ENCODE results near the gene ANAPC2.
A peak's percentile ranks its signal among the peaks of the same experiment; 100 is the strongest.

The ANAPC2 gene

DNA sequence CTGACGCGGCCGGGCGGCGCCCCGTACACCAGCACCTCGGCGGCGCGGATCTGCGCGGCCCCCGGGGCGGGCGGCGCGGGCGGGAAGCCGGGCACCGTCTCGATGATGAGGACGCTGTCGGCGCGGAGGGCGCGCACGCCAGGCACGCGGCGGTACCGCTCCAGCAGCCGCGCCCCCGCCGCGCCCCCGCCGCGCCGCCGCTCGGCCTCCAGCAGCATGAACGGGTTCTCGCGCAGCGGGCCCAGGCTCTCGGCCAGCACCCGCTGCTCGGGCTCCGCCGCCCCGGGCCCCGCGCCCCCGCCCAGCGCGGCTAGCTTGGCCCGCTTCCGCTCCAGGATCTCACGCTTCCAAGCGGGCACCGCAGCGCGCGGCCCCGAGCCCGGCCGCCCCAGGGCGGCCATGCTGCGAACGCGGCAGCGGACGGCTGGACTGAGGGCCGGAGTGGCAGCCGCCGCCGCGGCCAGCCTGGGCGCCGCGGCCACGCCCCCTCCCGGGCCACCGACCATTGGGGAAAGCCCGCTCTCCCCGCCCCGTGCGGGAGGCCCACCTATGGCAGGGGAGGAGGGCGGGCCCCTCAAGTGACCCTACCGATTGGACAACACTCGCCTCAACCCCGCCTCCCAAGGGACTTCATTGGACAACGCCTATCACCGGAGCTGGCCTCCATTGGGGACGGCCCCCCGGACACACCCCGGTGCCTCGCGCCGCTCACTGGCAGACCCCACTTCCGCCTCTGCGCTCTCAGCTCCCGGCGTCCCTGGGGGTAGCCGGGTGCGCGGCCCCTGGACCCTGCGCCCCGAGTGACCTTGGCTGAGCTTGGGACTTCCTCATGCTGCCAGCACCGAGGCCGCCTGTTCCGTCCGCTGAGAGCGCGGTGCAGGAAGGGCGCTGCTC, 12.2 kb upstream of the ANAPC2 start, which contains the start of gene TPRN:
Gene TPRN (minus strand): TSS at position 431 of the 894 bp plus-strand sequence. CDS start 30 bp downstream, at position 401.
- Histone ChIP-seq H2AK5ac (ENCODE audit: low read length) (no peak within 1 kb of the TSS), H3K4me2 (ENCODE audit: low read length) (peak within 1 kb of the TSS; percentile 81), H3K79me1 (ENCODE audit: low read length) (peaks cover 24% of the 10 kb centered on the region), H3K23ac (ENCODE audit: low read length) (peak within 1 kb of the TSS; percentile 45), H3K4me3 (ENCODE audit: low read length) (peak within 1 kb of the TSS; percentile 58), H3K27me3 (ENCODE audit: insufficient read depth, low read length, poor library complexity) (no peaks in the 10 kb centered on the region), H4K8ac (ENCODE audit: low read depth, low read length) (peak within 1 kb of the TSS; percentile 87), H2BK120ac (ENCODE audit: low read depth, low read length) (no peak within 1 kb of the TSS), H3K9ac (ENCODE audit: low read length) (peak within 1 kb of the TSS; percentile 94), H3K36me3 (ENCODE audit: control insufficient read depth, insufficient read depth, low read length) (no peaks in the 10 kb centered on the region), H4K5ac (ENCODE audit: low read length) (no peak within 1 kb of the TSS), H3K18ac (ENCODE audit: low read length) (peak within 1 kb of the TSS; percentile 64), H3K4ac (ENCODE audit: low read depth, low read length) (peak within 1 kb of the TSS; percentile 76), H3K27ac (ENCODE audit: low read depth, low read length) (peak within 1 kb of the TSS; percentile 68), H3K4me1 (ENCODE audit: control insufficient read depth, low read depth, low read length) (peaks cover 4% of the 10 kb centered on the region), H2BK5ac (ENCODE audit: low read length) (peak within 1 kb of the TSS; percentile 23), H2BK15ac (replicated peaks; ENCODE audit: low read depth) (no peak within 1 kb of the TSS), H3K79me2 (ENCODE audit: control insufficient read depth, insufficient read depth, low read length) (peaks cover 17% of the 10 kb centered on the region), H3K56ac (ENCODE audit: low read length) (peak within 1 kb of the TSS; percentile 98)
- no CpG with 5 or more reads among the region's 118 CpGs for WGBS (ENCODE audit: extremely low coverage, insufficient coverage, low lambda C conversion rate)
- peak; percentile 99 for DNase-seq

DNA sequence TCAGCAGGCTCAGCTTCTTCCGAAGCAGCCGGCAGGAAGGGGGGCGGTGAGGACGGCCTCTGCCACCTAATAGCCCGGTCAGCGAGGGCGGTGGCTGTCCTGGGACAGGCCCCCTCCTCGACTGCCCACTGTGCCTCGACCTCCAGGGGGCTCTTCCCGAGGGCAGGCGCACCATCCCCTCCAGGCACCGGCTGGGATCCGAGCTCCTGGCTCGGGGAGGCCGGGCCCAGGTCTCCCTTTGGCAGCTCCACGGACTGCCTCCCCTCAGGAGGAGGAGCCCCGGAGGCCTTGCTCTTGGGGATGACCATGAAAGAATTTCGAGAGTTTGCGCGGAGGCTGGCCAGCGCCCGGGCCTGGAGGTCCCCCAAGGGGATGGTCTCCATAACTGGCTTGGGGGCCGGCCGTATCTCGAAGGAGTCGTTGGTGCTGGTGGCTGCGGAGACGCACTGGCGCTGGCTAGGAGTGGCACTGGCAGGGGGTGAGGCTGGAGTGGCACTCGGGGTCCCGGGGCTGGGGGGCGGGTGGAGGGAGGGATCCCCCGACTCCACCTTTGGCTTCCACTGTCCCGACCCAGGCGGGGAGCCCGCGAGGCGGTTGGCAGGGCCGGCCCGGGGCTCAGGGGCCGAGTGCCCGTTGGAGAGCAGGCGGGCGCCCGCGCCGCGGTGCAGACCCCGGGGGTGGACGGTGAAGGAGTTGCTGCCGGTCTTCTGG, 11.2 kb upstream of the ANAPC2 start:
- peak overlapping the region; percentile 46 for H3K4me2 ChIP-seq (ENCODE audit: low read length)
- H3K4ac ChIP-seq (ENCODE audit: low read depth, low read length): peak overlapping the region; percentile 38
- no peak overlapping the region for H3K27ac ChIP-seq (ENCODE audit: low read depth, low read length)
- no peak overlapping the region for H2BK15ac ChIP-seq (replicated peaks; ENCODE audit: low read depth)
- peaks cover 19% of the 10 kb centered on the region for H3K79me1 ChIP-seq (ENCODE audit: low read length)
- H3K18ac ChIP-seq (ENCODE audit: low read length): peak overlapping the region; percentile 64
- H3K4me1 ChIP-seq (ENCODE audit: control insufficient read depth, low read depth, low read length): peaks cover 3% of the 10 kb centered on the region
- H2BK5ac ChIP-seq (ENCODE audit: low read length): no peak overlapping the region
- peak; percentile 28 for DNase-seq
- no peak overlapping the region for H4K5ac ChIP-seq (ENCODE audit: low read length)
- WGBS (ENCODE audit: extremely low coverage, insufficient coverage, low lambda C conversion rate): no CpG with 5 or more reads among the region's 51 CpGs
- peak overlapping the region; percentile 69 for H3K9ac ChIP-seq (ENCODE audit: low read length)
- peaks cover 11% of the 10 kb centered on the region for H3K79me2 ChIP-seq (ENCODE audit: control insufficient read depth, insufficient read depth, low read length)
- H3K27me3 ChIP-seq (ENCODE audit: insufficient read depth, low read length, poor library complexity): no peaks in the 10 kb centered on the region
- no peak overlapping the region for H2AK5ac ChIP-seq (ENCODE audit: low read length)
- H3K56ac ChIP-seq (ENCODE audit: low read length): peak overlapping the region; percentile 67
- H3K4me3 ChIP-seq (ENCODE audit: low read length): no peak overlapping the region
- no peak overlapping the region for H4K8ac ChIP-seq (ENCODE audit: low read depth, low read length)
- no peaks in the 10 kb centered on the region for H3K36me3 ChIP-seq (ENCODE audit: control insufficient read depth, insufficient read depth, low read length)
- no peak overlapping the region for H2BK120ac ChIP-seq (ENCODE audit: low read depth, low read length)
- H3K23ac ChIP-seq (ENCODE audit: low read length): peak overlapping the region; percentile 45

DNA sequence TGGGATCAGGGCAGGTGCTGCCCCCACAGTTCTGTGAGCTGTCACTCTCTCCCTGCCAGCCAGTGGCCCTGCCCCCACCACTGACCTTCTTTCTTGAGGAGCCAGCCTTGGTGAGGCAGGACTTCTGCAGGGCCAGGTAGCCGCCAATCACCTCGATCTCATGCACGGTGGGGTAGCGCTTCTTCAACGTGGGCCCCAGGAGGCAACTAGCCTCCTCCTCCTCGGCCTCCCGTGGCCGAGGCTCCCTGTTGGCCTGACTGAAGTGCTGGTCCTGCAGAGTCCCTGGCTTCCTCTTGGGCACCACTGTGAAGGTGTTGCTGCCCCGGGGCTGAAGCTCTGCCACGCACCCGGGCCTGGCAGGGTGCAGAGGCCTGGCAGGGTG, 10.5 kb upstream of the ANAPC2 start:
- H3K27ac ChIP-seq (ENCODE audit: low read depth, low read length): no peak overlapping the region
- H3K18ac ChIP-seq (ENCODE audit: low read length): no peak overlapping the region
- no peaks in the 10 kb centered on the region for H3K27me3 ChIP-seq (ENCODE audit: insufficient read depth, low read length, poor library complexity)
- peak overlapping the region; percentile 67 for H3K56ac ChIP-seq (ENCODE audit: low read length)
- H3K4me2 ChIP-seq (ENCODE audit: low read length): no peak overlapping the region
- peaks cover 13% of the 10 kb centered on the region for H3K79me1 ChIP-seq (ENCODE audit: low read length)
- H2BK15ac ChIP-seq (replicated peaks; ENCODE audit: low read depth): no peak overlapping the region
- no peak overlapping the region for H2BK5ac ChIP-seq (ENCODE audit: low read length)
- DNase-seq: no peak
- H4K8ac ChIP-seq (ENCODE audit: low read depth, low read length): no peak overlapping the region
- H3K36me3 ChIP-seq (ENCODE audit: control insufficient read depth, insufficient read depth, low read length): no peaks in the 10 kb centered on the region
- no peak overlapping the region for H3K4ac ChIP-seq (ENCODE audit: low read depth, low read length)
- H3K23ac ChIP-seq (ENCODE audit: low read length): no peak overlapping the region
- H3K4me1 ChIP-seq (ENCODE audit: control insufficient read depth, low read depth, low read length): no peaks in the 10 kb centered on the region
- no peak overlapping the region for H2BK120ac ChIP-seq (ENCODE audit: low read depth, low read length)
- H4K5ac ChIP-seq (ENCODE audit: low read length): no peak overlapping the region
- no peak overlapping the region for H3K4me3 ChIP-seq (ENCODE audit: low read length)
- peaks cover 4% of the 10 kb centered on the region for H3K79me2 ChIP-seq (ENCODE audit: control insufficient read depth, insufficient read depth, low read length)
- no CpG with 5 or more reads among the region's 11 CpGs for WGBS (ENCODE audit: extremely low coverage, insufficient coverage, low lambda C conversion rate)
- H2AK5ac ChIP-seq (ENCODE audit: low read length): no peak overlapping the region
- H3K9ac ChIP-seq (ENCODE audit: low read length): peak overlapping the region; percentile 15

DNA sequence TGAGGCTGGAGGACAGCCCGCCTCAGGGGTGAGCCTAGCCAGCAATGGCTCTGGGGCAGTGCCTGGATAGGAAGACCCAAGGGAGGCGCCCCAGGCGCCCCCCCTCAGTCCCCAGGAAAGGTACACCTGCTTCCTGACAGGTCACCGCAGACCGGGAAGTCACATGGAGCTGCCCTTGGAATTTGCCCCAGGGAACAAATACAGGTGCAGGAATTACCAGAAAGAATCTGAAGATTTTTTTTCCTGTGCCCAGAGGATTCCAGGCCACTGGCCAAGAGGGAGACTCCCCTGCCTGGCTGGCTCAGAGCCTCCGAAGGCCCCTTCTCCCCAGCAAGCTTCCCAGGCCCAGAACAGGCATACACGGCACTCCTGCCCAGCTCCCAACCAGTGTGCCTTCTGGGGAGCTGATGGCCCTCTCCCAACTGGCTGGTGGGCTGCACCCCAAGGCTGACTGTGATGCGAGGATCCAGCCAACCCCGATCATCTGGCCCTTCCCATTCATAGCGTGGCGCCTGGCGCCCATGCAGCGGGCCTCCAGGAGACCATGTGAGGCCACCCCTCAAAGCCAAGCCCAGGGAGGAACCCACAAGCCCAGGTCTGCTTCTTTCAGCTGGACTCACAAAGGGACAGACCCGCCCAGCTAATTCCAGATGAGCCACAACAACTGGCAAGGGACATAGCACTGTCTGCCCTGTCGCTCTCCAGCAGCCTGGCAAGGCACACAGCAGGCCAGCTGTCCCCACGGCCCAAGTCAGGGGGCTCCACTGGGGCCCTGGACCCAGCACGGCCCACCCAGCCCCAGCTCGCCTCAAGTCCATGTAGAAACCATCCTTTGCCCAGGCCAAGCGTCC, 9.9 kb upstream of the ANAPC2 start:
- no peak overlapping the region for H3K4ac ChIP-seq (ENCODE audit: low read depth, low read length)
- no CpG with 5 or more reads among the region's 19 CpGs for WGBS (ENCODE audit: extremely low coverage, insufficient coverage, low lambda C conversion rate)
- H3K4me3 ChIP-seq (ENCODE audit: low read length): no peak overlapping the region
- no peak overlapping the region for H3K27ac ChIP-seq (ENCODE audit: low read depth, low read length)
- H3K79me1 ChIP-seq (ENCODE audit: low read length): peaks cover 11% of the 10 kb centered on the region
- no peak overlapping the region for H4K5ac ChIP-seq (ENCODE audit: low read length)
- H4K8ac ChIP-seq (ENCODE audit: low read depth, low read length): no peak overlapping the region
- H3K23ac ChIP-seq (ENCODE audit: low read length): no peak overlapping the region
- no peak overlapping the region for H2BK120ac ChIP-seq (ENCODE audit: low read depth, low read length)
- H3K18ac ChIP-seq (ENCODE audit: low read length): no peak overlapping the region
- no peak overlapping the region for H3K4me2 ChIP-seq (ENCODE audit: low read length)
- peaks cover 2% of the 10 kb centered on the region for H3K79me2 ChIP-seq (ENCODE audit: control insufficient read depth, insufficient read depth, low read length)
- H2BK15ac ChIP-seq (replicated peaks; ENCODE audit: low read depth): no peak overlapping the region
- no peaks in the 10 kb centered on the region for H3K4me1 ChIP-seq (ENCODE audit: control insufficient read depth, low read depth, low read length)
- peak overlapping the region; percentile 34 for H3K9ac ChIP-seq (ENCODE audit: low read length)
- no peak for DNase-seq
- H2BK5ac ChIP-seq (ENCODE audit: low read length): no peak overlapping the region
- H2AK5ac ChIP-seq (ENCODE audit: low read length): no peak overlapping the region
- H3K36me3 ChIP-seq (ENCODE audit: control insufficient read depth, insufficient read depth, low read length): no peaks in the 10 kb centered on the region
- no peaks in the 10 kb centered on the region for H3K27me3 ChIP-seq (ENCODE audit: insufficient read depth, low read length, poor library complexity)
- peak overlapping the region; percentile 15 for H3K56ac ChIP-seq (ENCODE audit: low read length)

DNA sequence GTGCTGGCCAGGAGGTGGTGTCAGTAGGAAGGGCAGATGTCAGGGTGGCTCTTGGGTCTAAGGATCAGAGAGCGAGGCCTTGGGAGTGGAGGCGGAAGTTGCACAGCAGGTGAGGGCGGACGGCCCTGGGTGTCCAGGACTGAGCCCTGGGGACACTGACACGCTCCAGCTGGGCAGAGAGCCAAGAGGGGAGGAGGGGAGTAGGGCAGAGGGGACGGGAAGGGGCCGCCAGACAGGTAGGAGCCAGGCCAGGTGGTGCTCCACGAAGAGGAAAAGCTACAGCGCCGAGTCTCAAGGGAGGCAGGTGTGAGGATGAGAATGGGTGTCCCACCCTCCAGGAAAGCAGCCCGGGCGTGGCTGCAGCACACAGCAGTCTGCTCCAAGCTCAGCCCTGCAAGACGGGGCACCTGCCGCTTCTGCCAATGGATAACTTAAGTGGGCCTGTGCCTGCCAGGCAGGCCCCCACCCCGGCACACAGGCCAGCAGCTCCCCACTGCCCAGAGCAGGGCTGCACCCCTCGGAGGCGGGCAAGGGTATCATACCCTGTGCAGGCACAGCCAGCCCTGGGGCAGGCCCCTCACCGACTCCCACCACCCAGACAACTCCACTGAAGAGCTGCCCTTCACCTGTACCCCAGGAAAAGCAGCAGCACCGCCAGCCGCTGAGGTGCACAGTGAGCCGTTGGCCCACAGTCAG, 7.3 kb upstream of the ANAPC2 start:
- no peak overlapping the region for H3K18ac ChIP-seq (ENCODE audit: low read length)
- no peak overlapping the region for H4K8ac ChIP-seq (ENCODE audit: low read depth, low read length)
- H2AK5ac ChIP-seq (ENCODE audit: low read length): no peak overlapping the region
- H3K9ac ChIP-seq (ENCODE audit: low read length): no peak overlapping the region
- H3K79me1 ChIP-seq (ENCODE audit: low read length): peaks cover 7% of the 10 kb centered on the region
- no CpG with 5 or more reads among the region's 21 CpGs for WGBS (ENCODE audit: extremely low coverage, insufficient coverage, low lambda C conversion rate)
- no peak overlapping the region for H2BK5ac ChIP-seq (ENCODE audit: low read length)
- H4K5ac ChIP-seq (ENCODE audit: low read length): no peak overlapping the region
- no peak overlapping the region for H3K4me2 ChIP-seq (ENCODE audit: low read length)
- no peaks in the 10 kb centered on the region for H3K27me3 ChIP-seq (ENCODE audit: insufficient read depth, low read length, poor library complexity)
- no peak overlapping the region for H3K4me3 ChIP-seq (ENCODE audit: low read length)
- H3K4ac ChIP-seq (ENCODE audit: low read depth, low read length): no peak overlapping the region
- H3K4me1 ChIP-seq (ENCODE audit: control insufficient read depth, low read depth, low read length): no peaks in the 10 kb centered on the region
- H3K27ac ChIP-seq (ENCODE audit: low read depth, low read length): no peak overlapping the region
- H2BK15ac ChIP-seq (replicated peaks; ENCODE audit: low read depth): no peak overlapping the region
- no peak overlapping the region for H2BK120ac ChIP-seq (ENCODE audit: low read depth, low read length)
- peaks cover 2% of the 10 kb centered on the region for H3K79me2 ChIP-seq (ENCODE audit: control insufficient read depth, insufficient read depth, low read length)
- no peak for DNase-seq
- no peak overlapping the region for H3K56ac ChIP-seq (ENCODE audit: low read length)
- no peak overlapping the region for H3K23ac ChIP-seq (ENCODE audit: low read length)
- no peaks in the 10 kb centered on the region for H3K36me3 ChIP-seq (ENCODE audit: control insufficient read depth, insufficient read depth, low read length)
